Hepatocyte (in vitro differentiated cells): Measurements from ENCODE around the gene RAB12.

ENCODE experiments used
- EZH2 ChIP-seq: fragments of 200-600 bp; sonication (generic); IDR thresholded peaks from 2 replicates; pipeline ENCODE4 v1.6.1; 2016; ENCODE audit warnings: antibody characterized with exemption, mild to moderate bottlenecking, borderline replicate concordance
- EZH2phosphoT487 ChIP-seq: fragments of 200-600 bp; sonication (generic); IDR thresholded peaks from one replicate; pipeline ENCODE4 v1.6.1; 2018; ENCODE audit warnings: antibody characterized with exemption, mild to moderate bottlenecking, low read depth, moderate library complexity; ENCODE audit not compliant: unreplicated experiment, severe bottlenecking
- TF ChIP-seq, protein P1 (sequence below): fragments of 200-600 bp; sonication (generic); IDR thresholded peaks from 2 replicates; pipeline ENCODE4 v1.5.1; 2016; ENCODE audit warnings: antibody characterized with exemption, mild to moderate bottlenecking; ENCODE audit not compliant: poor library complexity

DNA sequence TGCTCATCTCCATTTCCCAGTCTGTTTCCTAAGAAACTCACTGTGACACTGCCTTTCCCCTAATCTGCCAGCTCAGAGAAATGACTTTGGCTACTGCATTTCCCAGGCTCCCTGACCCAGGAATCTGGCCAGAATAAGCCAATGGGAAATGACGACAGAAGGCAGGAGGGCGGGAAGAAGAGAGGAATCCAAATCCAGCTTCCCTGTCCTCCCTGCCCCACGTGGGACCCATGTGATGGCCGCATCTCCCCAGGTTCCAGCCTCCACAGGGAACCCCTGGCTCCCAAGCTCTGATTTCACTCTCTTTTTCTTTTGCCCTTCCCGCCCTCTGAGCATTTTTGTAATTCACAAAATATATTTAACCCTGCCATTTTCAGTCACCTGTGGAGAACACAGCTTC, 37.8 kb upstream of the RAB12 start:
- TF ChIP-seq, protein P1, sequence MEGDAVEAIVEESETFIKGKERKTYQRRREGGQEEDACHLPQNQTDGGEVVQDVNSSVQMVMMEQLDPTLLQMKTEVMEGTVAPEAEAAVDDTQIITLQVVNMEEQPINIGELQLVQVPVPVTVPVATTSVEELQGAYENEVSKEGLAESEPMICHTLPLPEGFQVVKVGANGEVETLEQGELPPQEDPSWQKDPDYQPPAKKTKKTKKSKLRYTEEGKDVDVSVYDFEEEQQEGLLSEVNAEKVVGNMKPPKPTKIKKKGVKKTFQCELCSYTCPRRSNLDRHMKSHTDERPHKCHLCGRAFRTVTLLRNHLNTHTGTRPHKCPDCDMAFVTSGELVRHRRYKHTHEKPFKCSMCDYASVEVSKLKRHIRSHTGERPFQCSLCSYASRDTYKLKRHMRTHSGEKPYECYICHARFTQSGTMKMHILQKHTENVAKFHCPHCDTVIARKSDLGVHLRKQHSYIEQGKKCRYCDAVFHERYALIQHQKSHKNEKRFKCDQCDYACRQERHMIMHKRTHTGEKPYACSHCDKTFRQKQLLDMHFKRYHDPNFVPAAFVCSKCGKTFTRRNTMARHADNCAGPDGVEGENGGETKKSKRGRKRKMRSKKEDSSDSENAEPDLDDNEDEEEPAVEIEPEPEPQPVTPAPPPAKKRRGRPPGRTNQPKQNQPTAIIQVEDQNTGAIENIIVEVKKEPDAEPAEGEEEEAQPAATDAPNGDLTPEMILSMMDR: no peak
- no peak for TF ChIP-seq EZH2
- no peak for TF ChIP-seq EZH2phosphoT487
